ENCODE results near the gene FHOD3.

The FHOD3 gene

GRCh38 chr18:36589857-36590543 lies 292.5 kb downstream of the FHOD3 start:
- no peak for TF ChIP-seq GATA1 (IDR thresholded peaks at IDR 0.05; ENCODE audit: low read depth, low read length)
- DNase-seq = no peak

GRCh38 chr18:36590621-36591580 lies 293.4 kb downstream of the FHOD3 start:
- no peak for DNase-seq
- TF ChIP-seq POLR2A (IDR thresholded peaks at IDR 0.05; ENCODE audit: low read length) = no peak
- TF ChIP-seq GATA1 (IDR thresholded peaks at IDR 0.05; ENCODE audit: low read depth, low read length) = no peak

GRCh38 chr18:36592282-36592681 lies 294.8 kb downstream of the FHOD3 start:
- TF ChIP-seq GATA1 (IDR thresholded peaks at IDR 0.05; ENCODE audit: low read depth, low read length) (no peak), POLR2A (IDR thresholded peaks at IDR 0.05; ENCODE audit: low read length) (no peak)
- DNase-seq = no peak

DNA sequence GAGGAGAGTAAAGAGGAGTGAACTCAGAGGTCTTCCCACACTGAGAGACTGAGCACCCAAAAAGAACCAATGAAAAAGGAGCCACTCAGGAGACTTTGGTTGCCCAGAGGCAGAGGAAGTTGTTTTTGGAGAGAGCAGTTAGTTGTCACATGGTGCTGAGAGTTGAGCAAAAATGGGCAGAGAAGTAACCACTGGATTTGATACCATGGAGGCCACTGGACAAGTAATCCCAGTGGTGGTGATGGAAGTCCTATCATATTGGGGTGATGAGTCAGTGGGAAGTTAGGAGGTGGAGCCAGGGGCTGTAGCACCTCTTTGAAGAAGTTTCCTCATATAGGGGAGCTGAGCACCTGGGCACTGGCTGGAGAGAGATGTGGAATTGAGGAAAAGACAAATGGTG lies 295.5 kb downstream of the FHOD3 start:
- TF ChIP-seq GATA1 (IDR thresholded peaks at IDR 0.05; ENCODE audit: low read depth, low read length) = no peak
- no peak for TF ChIP-seq POLR2A (IDR thresholded peaks at IDR 0.05; ENCODE audit: low read length)
- no peak for DNase-seq

- no peak for DNase-seq
- no peak for TF ChIP-seq GATA1 (IDR thresholded peaks at IDR 0.05; ENCODE audit: low read depth, low read length)
- no peak for TF ChIP-seq POLR2A (IDR thresholded peaks at IDR 0.05; ENCODE audit: low read length)
These were observed 296.1 kb downstream of the FHOD3 start for GRCh38 chr18:36593641-36594040.

- TF ChIP-seq POLR2A (IDR thresholded peaks at IDR 0.05; ENCODE audit: low read length) = no peak
- TF ChIP-seq GATA1 (IDR thresholded peaks at IDR 0.05; ENCODE audit: low read depth, low read length) = no peak
- DNase-seq = no peak
These were observed 297.1 kb downstream of the FHOD3 start for GRCh38 chr18:36594621-36595020.

GRCh38 chr18:36595046-36595817 lies 297.7 kb downstream of the FHOD3 start:
- DNase-seq = no peak
- TF ChIP-seq POLR2A (IDR thresholded peaks at IDR 0.05; ENCODE audit: low read length) = no peak

- DNase-seq = no peak
- TF ChIP-seq POLR2A (IDR thresholded peaks at IDR 0.05; ENCODE audit: low read length) (no peak), GATA1 (IDR thresholded peaks at IDR 0.05; ENCODE audit: low read depth, low read length) (no peak)
These were observed 298.3 kb downstream of the FHOD3 start for GRCh38 chr18:36595818-36596215.

GRCh38 chr18:36597636-36598035 lies 300.1 kb downstream of the FHOD3 start:
- DNase-seq = no peak
- no peak for TF ChIP-seq POLR2A (IDR thresholded peaks at IDR 0.05; ENCODE audit: low read length)
- no peak for TF ChIP-seq GATA1 (IDR thresholded peaks at IDR 0.05; ENCODE audit: low read depth, low read length)

GRCh38 chr18:36600548-36600947 lies 303.0 kb downstream of the FHOD3 start:
- DNase-seq = no peak
- TF ChIP-seq POLR2A (IDR thresholded peaks at IDR 0.05; ENCODE audit: low read length) (no peak), GATA1 (IDR thresholded peaks at IDR 0.05; ENCODE audit: low read depth, low read length) (no peak)

GRCh38 chr18:36601316-36601715 lies 303.8 kb downstream of the FHOD3 start:
- TF ChIP-seq GATA1 (IDR thresholded peaks at IDR 0.05; ENCODE audit: low read depth, low read length) (no peak), POLR2A (IDR thresholded peaks at IDR 0.05; ENCODE audit: low read length) (no peak)
- DNase-seq = no peak

DNA sequence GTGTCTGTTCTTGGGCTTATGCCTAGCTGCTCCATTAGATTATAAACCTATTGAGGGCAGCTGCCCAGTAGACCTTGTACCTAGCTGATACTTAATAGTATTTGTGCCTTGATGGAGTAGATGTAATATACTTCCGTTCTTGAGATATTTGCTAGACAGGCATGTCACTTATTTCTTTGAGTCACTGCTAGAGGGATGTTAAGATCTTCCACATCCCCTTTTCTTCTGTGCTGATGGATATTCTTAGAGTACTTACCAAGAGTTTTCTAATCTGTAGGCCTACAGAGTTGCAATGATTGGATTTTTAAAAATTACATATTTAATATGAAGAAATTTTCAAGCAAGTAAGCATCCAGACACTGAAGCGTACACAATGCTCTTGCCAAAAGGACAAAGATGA lies 304.6 kb downstream of the FHOD3 start:
- TF ChIP-seq GATA1 (IDR thresholded peaks at IDR 0.05; ENCODE audit: low read depth, low read length) (no peak), POLR2A (IDR thresholded peaks at IDR 0.05; ENCODE audit: low read length) (no peak)
- DNase-seq = no peak

- no peak for TF ChIP-seq POLR2A (IDR thresholded peaks at IDR 0.05; ENCODE audit: low read length)
- TF ChIP-seq GATA1 (IDR thresholded peaks at IDR 0.05; ENCODE audit: low read depth, low read length) = no peak
- no peak for DNase-seq
These were observed 305.1 kb downstream of the FHOD3 start for GRCh38 chr18:36602620-36603019.

DNA sequence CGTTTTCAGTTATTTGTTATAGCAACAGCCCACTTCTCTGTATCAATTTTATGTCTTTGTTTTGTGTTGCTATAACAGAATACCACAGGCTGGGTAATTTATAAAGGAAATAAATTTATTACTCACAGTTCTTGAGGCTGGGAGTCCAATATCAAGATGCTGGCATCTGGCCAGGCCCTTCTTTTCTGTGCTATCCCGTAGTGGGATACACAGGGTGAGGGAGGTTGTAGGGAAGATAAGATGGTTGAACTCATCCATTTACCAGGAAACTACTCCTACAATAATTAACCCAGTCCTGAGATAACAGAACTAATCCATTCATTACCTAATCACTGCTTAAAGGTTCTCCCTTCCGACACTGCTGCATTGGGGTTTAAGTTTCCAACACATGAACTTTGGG lies 310.6 kb downstream of the FHOD3 start:
- TF ChIP-seq GATA1 (IDR thresholded peaks at IDR 0.05; ENCODE audit: low read depth, low read length) = no peak
- TF ChIP-seq POLR2A (IDR thresholded peaks at IDR 0.05; ENCODE audit: low read length) = no peak
- no peak for DNase-seq
